Panc1 (cell line): ENCODE measurements around the gene CRB2.

Experiments
- POLR2AphosphoS5 ChIP-seq: IDR thresholded peaks from 2 replicates; pipeline ENCODE4 v1.6.1; 2012; ENCODE audit warnings: mild to moderate bottlenecking, low read depth, low read length, moderate library complexity
- SIN3A ChIP-seq: IDR thresholded peaks from 2 replicates; pipeline ENCODE4 v1.6.1; 2012; ENCODE audit warnings: low read depth, mild to moderate bottlenecking, low read length, moderate library complexity, borderline replicate concordance; ENCODE audit not compliant: insufficient read depth
- TF ChIP-seq, protein P1 (sequence below): fragments of 450-650 bp; IDR thresholded peaks from 2 replicates; pipeline ENCODE4 v1.5.1; 2017; ENCODE audit warnings: mild to moderate bottlenecking

DNA sequence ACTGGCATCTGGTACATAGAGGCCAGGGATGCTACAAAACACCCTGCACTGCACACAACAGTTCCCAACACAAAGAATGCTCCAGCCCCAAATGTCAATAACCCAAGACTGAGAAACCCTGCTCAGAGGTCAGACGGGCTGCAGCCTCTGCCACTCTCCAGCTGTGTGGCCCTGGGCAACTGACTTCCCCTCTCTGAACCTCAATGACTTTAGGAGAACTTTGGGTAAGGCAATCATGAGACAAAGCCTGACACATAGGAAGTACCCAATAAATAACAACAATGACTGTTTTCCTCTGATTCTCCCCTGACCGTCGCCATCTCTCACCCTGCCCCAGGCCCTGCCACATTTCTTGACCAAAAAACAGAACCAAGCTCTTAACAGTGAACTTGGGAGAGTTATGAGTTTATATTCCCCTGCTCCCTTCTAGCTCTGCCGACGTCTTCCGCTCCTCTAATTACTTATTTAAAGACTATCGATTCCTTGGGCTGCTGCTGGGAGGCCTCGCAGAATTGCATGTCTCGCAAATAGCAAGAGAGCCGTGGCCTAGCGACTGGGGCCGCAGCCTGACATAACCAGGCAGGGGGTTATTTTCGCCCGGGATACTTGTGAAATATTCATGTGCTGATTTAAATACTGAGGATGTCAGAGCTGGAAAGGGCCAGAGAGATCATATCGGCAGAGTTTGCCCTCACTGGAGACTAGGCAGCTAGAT, 24.5 kb upstream of the CRB2 start:
- TF ChIP-seq, protein P1, sequence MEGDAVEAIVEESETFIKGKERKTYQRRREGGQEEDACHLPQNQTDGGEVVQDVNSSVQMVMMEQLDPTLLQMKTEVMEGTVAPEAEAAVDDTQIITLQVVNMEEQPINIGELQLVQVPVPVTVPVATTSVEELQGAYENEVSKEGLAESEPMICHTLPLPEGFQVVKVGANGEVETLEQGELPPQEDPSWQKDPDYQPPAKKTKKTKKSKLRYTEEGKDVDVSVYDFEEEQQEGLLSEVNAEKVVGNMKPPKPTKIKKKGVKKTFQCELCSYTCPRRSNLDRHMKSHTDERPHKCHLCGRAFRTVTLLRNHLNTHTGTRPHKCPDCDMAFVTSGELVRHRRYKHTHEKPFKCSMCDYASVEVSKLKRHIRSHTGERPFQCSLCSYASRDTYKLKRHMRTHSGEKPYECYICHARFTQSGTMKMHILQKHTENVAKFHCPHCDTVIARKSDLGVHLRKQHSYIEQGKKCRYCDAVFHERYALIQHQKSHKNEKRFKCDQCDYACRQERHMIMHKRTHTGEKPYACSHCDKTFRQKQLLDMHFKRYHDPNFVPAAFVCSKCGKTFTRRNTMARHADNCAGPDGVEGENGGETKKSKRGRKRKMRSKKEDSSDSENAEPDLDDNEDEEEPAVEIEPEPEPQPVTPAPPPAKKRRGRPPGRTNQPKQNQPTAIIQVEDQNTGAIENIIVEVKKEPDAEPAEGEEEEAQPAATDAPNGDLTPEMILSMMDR, result no peak
- TF ChIP-seq POLR2AphosphoS5 (no peak), SIN3A (no peak)
